Astrocyte of the hippocampus (primary cell): ENCODE data around the gene ADSS1.

Experiments
- DNase-seq: peaks from one replicate; pipeline ENCODE4 v3.0.0; 2011; ENCODE audit warnings: low read depth, low spot score

The ADSS1 gene

DNA sequence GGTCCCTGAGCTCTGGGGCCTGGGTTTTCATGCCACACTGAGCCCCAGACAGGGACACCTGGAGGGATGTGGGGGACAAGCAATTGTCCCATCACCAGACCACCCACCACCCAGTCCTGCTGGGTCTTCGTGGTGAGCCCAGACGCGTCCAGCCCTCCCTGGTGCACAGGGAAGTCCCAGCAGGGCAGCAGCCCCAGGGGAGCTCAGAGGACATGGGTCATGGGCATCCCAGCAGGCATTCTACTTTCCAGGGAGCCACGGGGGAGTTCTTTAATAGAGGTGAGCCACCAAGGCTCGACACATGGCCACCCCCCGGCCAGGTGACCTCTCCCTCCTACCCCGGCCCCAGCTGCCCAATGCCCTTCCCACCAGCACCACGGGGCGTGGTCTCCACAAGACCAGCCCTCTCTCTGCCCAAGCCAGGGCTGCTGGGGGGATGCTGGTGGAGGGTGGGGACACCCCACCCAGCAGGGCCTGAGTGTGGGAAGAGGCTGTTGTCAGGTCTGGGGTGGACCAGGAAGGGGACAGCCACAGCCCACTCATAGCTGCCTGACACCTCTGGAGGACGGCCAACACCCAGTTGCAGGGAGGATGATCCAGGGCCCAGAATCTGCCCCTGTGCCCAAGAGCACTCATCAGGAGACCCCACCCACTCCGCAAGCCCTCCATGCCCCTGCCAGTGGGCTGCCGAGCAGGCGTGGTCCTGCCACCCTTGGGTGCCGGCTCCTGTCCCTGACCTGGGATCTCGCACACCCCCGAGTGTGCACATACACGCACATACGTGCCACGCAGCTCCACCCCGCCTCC is 57.4 kb downstream of the ADSS1 start:
- no peak for DNase-seq

DNA sequence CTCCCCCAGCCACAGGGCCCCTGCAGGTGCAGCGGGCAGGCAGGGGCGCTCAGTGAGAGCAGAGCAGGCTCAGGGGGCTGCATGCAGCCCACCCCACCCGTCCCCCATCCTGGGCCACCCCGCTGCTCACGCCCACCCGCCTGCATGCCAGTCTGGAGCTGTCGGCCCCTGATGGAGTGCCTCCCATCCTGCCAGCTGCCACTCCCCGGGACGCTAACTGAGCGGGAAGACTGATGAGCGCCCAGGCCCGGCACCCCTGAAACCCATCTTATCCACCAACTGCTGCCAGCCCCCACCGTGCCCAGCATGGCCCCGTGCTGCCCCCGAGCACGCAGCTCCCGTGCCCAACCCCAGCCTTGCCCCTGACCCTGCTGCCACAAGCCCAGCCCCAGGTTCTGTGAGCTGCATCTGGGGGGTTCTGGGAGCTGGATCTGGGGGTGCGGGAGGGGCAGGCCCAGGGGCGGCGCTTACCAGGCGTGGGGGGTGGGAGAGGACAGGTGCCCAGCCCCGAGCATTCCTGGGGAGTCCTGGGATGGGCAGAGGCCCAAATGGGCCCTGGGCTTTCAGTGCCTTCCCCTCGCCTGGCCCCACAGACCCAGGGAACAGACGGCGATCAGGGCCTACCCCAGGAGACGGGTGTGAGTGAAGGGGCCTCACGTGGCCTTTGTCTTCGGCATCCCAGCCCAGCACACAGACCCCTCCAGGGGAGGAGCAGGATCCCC is 58.2 kb downstream of the ADSS1 start:
- no peak for DNase-seq

DNA sequence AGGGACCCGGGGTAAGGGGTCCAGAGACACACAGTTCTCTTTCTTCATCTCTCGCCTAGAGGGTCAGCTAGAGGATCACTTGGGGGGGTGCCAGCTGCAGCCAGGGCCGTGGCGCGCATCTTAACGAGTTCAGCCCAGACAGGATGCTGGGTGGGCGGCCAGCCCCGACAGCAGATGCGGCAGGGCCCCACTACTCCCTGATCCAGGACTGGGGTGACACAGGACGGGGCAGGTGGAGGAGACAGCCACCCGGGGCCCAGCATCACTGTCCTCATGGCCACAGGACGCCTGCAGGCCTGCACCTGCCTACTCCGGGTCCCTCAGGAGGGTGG is 58.7 kb downstream of the ADSS1 start:
- DNase-seq = no peak

- DNase-seq = no peak
Observed at GRCh38 chr14:104783484-104784217, 59.6 kb downstream of the ADSS1 start.

DNA sequence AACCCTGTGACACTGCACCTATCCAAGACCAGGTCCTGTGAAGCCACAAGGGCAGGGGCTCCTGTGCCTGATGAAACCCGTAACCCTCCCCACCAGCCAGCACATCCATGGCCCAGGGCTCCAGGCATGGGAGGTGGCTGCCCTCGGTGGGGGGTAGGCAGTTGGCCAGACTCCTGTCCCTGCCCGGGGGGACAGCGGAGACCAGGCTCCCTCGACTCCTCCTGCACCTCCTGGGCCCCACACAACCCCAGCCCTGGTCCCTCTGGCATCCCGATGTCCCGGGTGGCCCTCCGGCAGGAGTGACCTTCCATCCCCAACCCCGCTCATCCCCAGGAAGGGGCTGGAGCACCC is 60.2 kb downstream of the ADSS1 start:
- no peak for DNase-seq

GRCh38 chr14:104784846-104785707 is 61.0 kb downstream of the ADSS1 start:
- DNase-seq = peak; percentile 67

DNA sequence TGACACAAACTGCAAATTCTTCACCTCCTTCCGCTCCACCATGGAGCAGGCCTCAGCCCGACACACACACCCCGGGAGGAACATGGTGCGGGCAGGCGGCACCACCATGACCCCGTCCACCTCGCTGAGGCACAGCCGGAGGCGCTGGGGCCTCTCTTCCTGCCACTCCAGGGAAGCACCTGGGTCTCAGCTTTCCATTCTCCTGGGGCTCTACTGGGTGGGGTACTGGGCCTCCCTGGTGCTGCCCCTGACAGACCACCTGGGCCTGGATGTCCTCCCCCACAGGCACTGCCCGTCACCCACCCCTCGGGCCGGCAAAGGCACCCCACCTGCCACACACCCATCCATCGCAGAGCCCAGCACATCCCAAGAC is 61.7 kb downstream of the ADSS1 start:
- no peak for DNase-seq

- DNase-seq = no peak
Observed at GRCh38 chr14:104786091-104786586, 62.1 kb downstream of the ADSS1 start.

GRCh38 chr14:104786726-104787675 is 63.0 kb downstream of the ADSS1 start:
- DNase-seq = no peak

DNA sequence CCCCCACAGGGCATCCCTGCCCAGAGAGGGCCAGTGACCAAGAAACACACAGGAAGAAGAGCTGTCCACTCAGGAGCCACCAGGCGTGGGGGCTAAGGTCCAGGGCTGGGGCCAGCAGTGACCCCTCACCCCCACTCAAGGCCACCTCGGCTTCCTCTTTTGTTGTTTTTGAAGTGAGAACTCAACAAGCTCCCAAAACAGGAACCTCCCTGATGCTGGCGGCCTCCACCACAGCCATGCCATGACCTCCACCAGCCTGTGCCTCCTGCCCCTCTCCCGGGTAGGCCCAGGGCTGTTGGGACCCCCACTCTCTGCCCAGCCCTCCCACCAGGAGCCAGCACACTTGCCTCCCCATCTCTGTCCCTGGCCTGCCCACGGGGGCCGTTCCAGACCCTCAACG is 63.7 kb downstream of the ADSS1 start:
- no peak for DNase-seq

DNA sequence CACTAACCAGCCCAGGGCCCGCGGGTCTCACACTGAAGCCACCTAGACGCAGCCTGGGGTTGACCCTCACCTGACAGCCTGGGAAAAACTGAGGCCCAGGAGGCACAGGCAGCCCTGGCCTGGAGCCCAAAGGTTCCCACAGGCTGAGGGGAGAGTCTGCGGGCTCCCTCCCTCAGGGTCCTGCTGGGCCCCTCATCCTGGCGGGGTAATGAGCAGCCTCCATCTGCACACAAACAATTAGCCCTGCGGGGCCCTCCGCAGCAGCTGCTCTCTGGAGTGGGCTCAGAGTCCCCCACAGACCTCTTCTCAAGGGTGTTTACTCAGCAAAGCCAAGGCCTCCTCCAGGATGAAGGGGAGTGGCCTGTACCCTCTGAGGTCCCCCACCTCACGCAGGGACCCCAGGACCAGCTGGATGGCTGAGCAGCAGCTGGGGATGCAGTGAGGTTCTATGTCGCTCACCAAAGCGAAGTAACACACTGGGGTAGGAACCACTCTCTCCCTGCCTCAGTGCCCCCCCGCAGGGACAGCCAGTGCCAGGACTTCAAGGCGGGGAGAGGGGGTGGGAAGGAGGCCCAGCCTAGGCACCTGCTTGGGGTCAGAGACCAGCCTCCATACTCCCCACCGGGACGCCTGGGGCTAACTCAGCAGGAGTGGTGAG is 64.3 kb downstream of the ADSS1 start:
- no peak for DNase-seq

GRCh38 chr14:104788873-104789663 is 65.0 kb downstream of the ADSS1 start:
- DNase-seq = no peak

- no peak for DNase-seq
Observed at GRCh38 chr14:104789752-104790743, 66.0 kb downstream of the ADSS1 start.

GRCh38 chr14:104791425-104791824 is 67.4 kb downstream of the ADSS1 start:
- DNase-seq = no peak

GRCh38 chr14:104792101-104792884 is 68.3 kb downstream of the ADSS1 start:
- peak; percentile 55 for DNase-seq

DNA sequence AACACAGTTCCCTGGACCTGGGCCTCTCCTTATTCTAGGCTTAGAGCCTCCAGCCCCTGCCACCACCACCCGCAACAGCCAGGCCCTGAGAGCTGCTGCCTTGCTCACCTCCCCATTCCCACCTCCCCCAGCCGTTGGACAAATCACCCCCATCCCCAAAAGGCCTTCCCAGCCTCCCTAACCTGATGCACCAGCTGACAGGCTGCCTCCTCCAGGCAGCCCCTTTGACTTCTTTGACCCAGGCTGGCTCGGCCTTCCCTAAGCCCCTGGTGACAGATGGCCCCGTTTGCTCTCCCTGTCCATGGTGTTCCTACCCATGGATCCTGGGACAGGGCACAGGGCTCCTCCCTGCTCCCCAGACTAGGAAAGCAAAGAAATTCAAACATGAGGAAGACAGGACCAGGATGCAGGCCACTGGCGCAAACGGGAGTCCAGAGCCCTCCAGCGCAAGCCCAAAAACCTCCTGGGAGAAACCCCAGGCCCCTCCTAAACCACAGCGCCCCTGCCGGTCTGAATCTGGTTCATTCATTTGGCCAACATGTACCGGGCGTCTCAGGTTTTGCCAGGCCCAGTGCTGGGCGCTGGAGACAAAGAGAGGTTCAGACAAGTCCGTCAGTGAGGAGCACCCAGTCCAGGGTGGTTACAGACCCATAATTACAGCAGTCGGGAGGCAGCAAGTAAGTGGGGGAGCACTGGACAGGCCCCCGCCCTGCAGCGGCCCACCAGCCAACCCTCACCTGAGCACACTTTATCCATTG is 69.1 kb downstream of the ADSS1 start:
- DNase-seq = no peak

- DNase-seq = no peak
Observed at GRCh38 chr14:104793703-104793959, 69.6 kb downstream of the ADSS1 start.
